AG10803 (cell line): ENCODE results near the gene CD6.

Source experiments
- DNase-seq: peaks from one replicate; pipeline ENCODE4 v3.0.0; 2010; ENCODE audit warnings: low read depth
- H3K4me3 ChIP-seq: 2 replicates; pipeline ENCODE4 v1.5.1; 2011; ENCODE audit warnings: mild to moderate bottlenecking, low read length, control low read depth
- CTCF ChIP-seq: conservative IDR thresholded peaks from 2 replicates; pipeline ENCODE4 v1.5.1; 2011; ENCODE audit warnings: mild to moderate bottlenecking, low read length, control low read depth, inconsistent platforms

The CD6 gene

DNA sequence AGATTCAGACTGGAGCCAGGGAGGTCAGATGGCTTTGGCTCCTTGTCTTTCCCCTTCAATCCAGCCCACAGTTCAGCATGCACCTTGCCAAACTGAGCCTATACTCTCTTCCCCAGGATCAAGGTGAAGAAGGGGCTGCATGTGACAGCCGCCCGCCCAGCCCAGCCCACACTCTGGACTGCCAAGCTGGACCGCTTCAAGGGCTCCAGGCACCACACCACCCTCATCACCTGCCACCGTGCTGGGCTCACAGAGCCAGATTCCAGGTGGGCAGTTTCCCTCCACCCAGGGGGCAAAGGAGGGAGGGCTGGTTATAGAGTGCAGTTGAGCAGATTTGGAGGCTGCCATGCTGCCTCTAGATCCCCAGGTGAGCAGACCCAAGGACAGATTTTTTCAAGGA is 41.1 kb upstream of the CD6 start:
- no peak overlapping the region for H3K4me3 ChIP-seq
- no peak for DNase-seq
- no peak for TF ChIP-seq CTCF

- no peak for TF ChIP-seq CTCF
- DNase-seq = no peak
- no peak overlapping the region for H3K4me3 ChIP-seq
These were observed 39.6 kb upstream of the CD6 start for GRCh38 chr11:60931917-60932316.

- H3K4me3 ChIP-seq = no peak overlapping the region
- TF ChIP-seq CTCF = no peak
- no peak for DNase-seq
These were observed 38.7 kb upstream of the CD6 start for GRCh38 chr11:60932605-60933356.

DNA sequence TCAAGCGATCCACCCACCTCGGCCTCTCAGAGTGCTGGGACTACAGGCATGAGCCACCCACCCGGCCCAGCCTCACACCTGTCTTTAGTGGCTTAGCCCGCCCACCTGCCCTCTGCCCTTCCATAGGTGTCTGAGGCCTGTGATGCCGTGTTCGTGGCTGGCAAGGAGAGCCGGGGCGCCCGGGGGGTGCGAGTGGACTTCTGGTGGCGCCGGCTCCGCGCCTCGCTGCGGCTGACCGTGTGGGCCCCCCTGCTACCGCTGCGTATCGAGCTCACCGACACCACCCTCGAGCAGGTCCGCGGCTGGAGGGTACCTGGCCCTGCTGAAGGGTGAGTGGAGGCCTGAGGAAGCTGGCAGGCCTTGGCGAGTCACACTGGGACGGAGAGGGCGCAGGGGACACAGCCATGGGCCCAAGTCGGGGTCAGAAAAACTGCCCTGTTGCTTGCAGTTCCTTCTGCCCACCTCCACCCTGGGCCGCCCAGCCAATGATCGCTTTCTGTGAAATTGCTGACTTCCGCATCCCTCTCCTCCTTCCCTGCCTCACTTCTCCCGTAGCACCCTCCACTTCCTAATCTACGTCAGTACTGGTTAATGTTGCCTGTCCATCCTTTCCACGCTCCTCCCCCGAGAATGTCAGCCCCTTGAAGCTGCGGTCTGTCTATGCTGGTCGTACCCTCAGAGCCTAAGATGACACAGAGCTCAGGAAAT is 37.9 kb upstream of the CD6 start:
- no peak for TF ChIP-seq CTCF
- no peak for DNase-seq
- H3K4me3 ChIP-seq = no peak overlapping the region

- DNase-seq = no peak
- H3K4me3 ChIP-seq = no peak overlapping the region
- TF ChIP-seq CTCF = no peak
These were observed 37.2 kb upstream of the CD6 start for GRCh38 chr11:60934124-60934789.

GRCh38 chr11:60934790-60935605 is 36.5 kb upstream of the CD6 start:
- H3K4me3 ChIP-seq = no peak overlapping the region
- DNase-seq = no peak
- TF ChIP-seq CTCF = no peak
